Smooth muscle cell (in vitro differentiated cells): ENCODE measurements around the gene BCLAF1. TPM values are rescaled to one million over a fixed set of nuclear protein-coding genes. Genes with fewer than 3 reads are reported as not detected.
"Not testable (repeated sequence)": the region's sequence is repeated elsewhere in the genome, so short reads cannot be mapped to it uniquely, and the experiment has no call there.

Experiments used
- DNase-seq: peaks from one replicate; lab custom pipeline; 2025; ENCODE audit not compliant: unreplicated experiment; lab: John Stamatoyannopoulos, UW
- H2AFZ ChIP-seq: fragments of 200-600 bp; sonication (generic); 2 replicates; pipeline ENCODE4 v1.6.0; 2016; ENCODE audit warnings: antibody characterized with exemption, low read depth, mild to moderate bottlenecking
- H3F3A ChIP-seq: fragments of 200-600 bp; sonication (generic); 2 replicates; pipeline ENCODE4 v1.6.0; 2017; ENCODE audit warnings: antibody characterized with exemption, low read depth
- H3K27ac ChIP-seq: fragments of 200-600 bp; sonication (generic); 2 replicates; pipeline ENCODE4 v1.5.1; 2016; ENCODE audit warnings: low read depth, mild to moderate bottlenecking
- H3K27me3 ChIP-seq: fragments of 200-600 bp; sonication (generic); 2 replicates; pipeline ENCODE4 v1.6.1; 2016; ENCODE audit warnings: low read depth, mild to moderate bottlenecking
- H3K36me3 ChIP-seq: fragments of 200-600 bp; sonication (generic); 2 replicates; pipeline ENCODE4 v1.5.1; 2016; ENCODE audit warnings: low read depth
- H3K4me1 ChIP-seq: fragments of 200-600 bp; sonication (generic); 2 replicates; pipeline ENCODE4 v1.5.1; 2016; ENCODE audit warnings: low read depth
- H3K4me2 ChIP-seq: fragments of 200-600 bp; sonication (generic); 2 replicates; pipeline ENCODE4 v1.6.0; 2016; ENCODE audit warnings: mild to moderate bottlenecking
- H3K4me3 ChIP-seq: fragments of 200-600 bp; sonication (generic); 2 replicates; pipeline ENCODE4 v1.5.1; 2016; ENCODE audit warnings: mild to moderate bottlenecking
- H3K79me2 ChIP-seq: fragments of 200-600 bp; sonication (generic); 2 replicates; pipeline ENCODE4 v1.6.0; 2016; ENCODE audit warnings: low read depth, mild to moderate bottlenecking
- H3K9ac ChIP-seq: fragments of 200-600 bp; sonication (generic); 2 replicates; pipeline ENCODE4 v1.6.0; 2016; ENCODE audit warnings: low read depth
- H3K9me3 ChIP-seq: fragments of 200-600 bp; sonication (generic); replicated peaks from 2 replicates; pipeline ENCODE4 v1.5.1; 2016; ENCODE audit warnings: low read depth
- H4K20me1 ChIP-seq: fragments of 200-600 bp; sonication (generic); 2 replicates; pipeline ENCODE4 v1.6.0; 2016; ENCODE audit warnings: low read depth
- WGBS: methylation state at CpG from one replicate; pipeline ENCODE4 v1.1.7; 2016; ENCODE audit warnings: low lambda C conversion rate; 5-methylcytosine and 5-hydroxymethylcytosine counted together
- polyA plus RNA-seq: library from polyadenylated mRNA; unstranded; fragments of >200 nt; fragmentation: Nextera tagmentation; extraction: Ambion mirVana; gene quantifications from 2 replicates; pipeline ENCODE4 v1.2.1, GENCODE V29; 2016
- total RNA-seq: library from RNA; depleted of rRNA; stranded (reverse); fragments of >200 nt; gene quantifications from 2 replicates; pipeline ENCODE4 v1.2.3, GENCODE V29; 2014
- TF ChIP-seq, protein P1 (sequence below): fragments of 200-600 bp; sonication (generic); IDR thresholded peaks from 2 replicates; pipeline ENCODE4 v1.5.1; 2017; ENCODE audit warnings: borderline replicate concordance, mild to moderate bottlenecking, antibody characterized with exemption; ENCODE audit not compliant: insufficient read depth, poor library complexity, severe bottlenecking

Gene BCLAF1
- total and polyA plus RNA-seq, 2 experiments from 2014 or later, result 61.1 to 151 TPM

DNA sequence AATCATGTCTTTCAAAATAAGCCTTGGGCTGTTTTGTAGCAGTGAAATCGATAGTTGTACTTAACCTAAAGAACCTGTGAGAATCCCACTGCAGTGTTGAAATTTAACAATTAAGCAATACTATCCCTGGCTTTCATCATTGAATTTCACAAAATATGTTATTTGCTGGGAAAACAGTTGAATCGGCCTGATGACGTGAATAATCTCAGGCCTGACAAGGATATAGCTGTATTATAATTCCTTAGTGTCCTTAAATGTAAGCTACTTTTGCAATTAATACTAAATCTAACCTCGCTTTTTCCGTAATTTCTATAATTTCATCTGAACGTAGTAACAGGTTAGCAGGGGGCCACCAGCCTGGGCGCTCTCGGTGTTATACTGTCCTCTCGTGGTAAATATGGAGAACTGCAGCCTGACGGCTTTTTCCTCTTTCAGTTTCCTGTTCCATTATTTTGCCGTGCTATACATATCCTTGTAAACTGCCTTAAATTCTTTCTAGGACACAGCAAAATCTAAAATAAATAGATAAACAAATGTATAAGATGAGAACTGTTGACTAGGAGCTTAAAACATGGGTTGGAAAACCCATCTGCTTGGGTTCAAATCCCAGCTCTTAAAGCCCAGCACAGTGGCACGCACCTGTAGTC is 63.5 kb downstream of the BCLAF1 start:
- H3K27me3 ChIP-seq, result no peaks in the 10 kb centered on the region
- H3K36me3 ChIP-seq, result no peaks in the 10 kb centered on the region
- H3K4me1 ChIP-seq, result no peaks in the 10 kb centered on the region
- 28% methylated on average over 12 of the region's 12 CpGs for WGBS
- TF ChIP-seq, protein P1, sequence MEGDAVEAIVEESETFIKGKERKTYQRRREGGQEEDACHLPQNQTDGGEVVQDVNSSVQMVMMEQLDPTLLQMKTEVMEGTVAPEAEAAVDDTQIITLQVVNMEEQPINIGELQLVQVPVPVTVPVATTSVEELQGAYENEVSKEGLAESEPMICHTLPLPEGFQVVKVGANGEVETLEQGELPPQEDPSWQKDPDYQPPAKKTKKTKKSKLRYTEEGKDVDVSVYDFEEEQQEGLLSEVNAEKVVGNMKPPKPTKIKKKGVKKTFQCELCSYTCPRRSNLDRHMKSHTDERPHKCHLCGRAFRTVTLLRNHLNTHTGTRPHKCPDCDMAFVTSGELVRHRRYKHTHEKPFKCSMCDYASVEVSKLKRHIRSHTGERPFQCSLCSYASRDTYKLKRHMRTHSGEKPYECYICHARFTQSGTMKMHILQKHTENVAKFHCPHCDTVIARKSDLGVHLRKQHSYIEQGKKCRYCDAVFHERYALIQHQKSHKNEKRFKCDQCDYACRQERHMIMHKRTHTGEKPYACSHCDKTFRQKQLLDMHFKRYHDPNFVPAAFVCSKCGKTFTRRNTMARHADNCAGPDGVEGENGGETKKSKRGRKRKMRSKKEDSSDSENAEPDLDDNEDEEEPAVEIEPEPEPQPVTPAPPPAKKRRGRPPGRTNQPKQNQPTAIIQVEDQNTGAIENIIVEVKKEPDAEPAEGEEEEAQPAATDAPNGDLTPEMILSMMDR, result peak; percentile 100
- no peak overlapping the region for H3K9ac ChIP-seq
- H3K4me3 ChIP-seq, result peak overlapping the region; percentile 25
- no peaks in the 10 kb centered on the region for H3K79me2 ChIP-seq
- H4K20me1 ChIP-seq, result no peaks in the 10 kb centered on the region
- no peaks in the 10 kb centered on the region for H3K9me3 ChIP-seq
- peak overlapping the region; percentile 3 for H3K27ac ChIP-seq
- no peaks in the 10 kb centered on the region for H3F3A ChIP-seq
- H2AFZ ChIP-seq, result no peak overlapping the region
- DNase-seq, result no peak
- peak overlapping the region; percentile 73 for H3K4me2 ChIP-seq

DNA sequence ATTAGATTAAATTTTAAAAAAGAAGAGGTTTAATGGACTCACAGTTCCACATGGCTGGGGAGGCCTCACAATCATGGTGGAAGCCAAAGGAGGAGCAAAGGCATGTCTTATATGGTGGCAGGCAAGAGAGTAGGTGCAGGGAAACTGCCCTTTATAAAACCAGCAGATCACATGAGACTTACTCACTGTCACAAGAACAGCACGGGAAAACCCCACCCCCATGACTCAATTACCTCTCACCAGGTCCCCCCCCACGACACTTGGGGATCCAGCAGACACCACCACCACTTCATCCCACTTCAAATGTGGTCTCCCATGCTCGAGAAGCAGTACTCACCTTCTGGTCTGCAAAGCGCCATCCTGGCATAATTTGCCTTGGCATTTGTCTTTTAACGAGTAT is 64.2 kb downstream of the BCLAF1 start:
- 71% methylated on average over 5 of the region's 5 CpGs for WGBS
- Histone ChIP-seq H3K27ac (no peak overlapping the region), H3F3A (no peaks in the 10 kb centered on the region), H4K20me1 (no peaks in the 10 kb centered on the region), H3K4me2 (no peak overlapping the region), H2AFZ (no peak overlapping the region), H3K4me1 (no peaks in the 10 kb centered on the region), H3K4me3 (no peak overlapping the region), H3K27me3 (no peaks in the 10 kb centered on the region), H3K9ac (no peak overlapping the region), H3K36me3 (no peaks in the 10 kb centered on the region), H3K79me2 (no peaks in the 10 kb centered on the region), H3K9me3 (no peaks in the 10 kb centered on the region)
- TF ChIP-seq, protein P1, result no peak
- DNase-seq, result no peak

DNA sequence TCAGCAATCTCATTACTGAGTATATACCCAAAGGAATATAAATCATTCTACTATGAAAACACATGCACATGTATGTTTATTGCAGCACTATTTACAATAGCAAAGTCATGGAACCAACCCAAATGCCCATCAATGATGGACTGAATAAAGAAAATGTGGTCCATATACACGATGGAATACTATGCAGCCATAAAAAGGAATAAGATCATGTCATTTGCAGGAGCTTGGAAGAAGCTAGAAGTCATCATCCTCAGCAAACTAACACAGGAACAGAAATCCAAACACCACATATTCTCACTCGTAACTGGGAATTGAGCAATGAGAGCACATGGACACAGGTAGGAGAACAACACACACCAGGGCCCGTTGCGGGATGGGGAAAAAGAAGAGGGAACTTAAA is 64.7 kb downstream of the BCLAF1 start:
- not testable (repeated sequence) for H3K4me1 ChIP-seq, H3K79me2 ChIP-seq, H2AFZ ChIP-seq, H3K27me3 ChIP-seq, H3K9ac ChIP-seq, DNase-seq, H3F3A ChIP-seq, H3K4me2 ChIP-seq, H3K4me3 ChIP-seq, H4K20me1 ChIP-seq, H3K9me3 ChIP-seq, H3K27ac ChIP-seq, H3K36me3 ChIP-seq
- 97% methylated on average over 4 of the region's 4 CpGs for WGBS

DNA sequence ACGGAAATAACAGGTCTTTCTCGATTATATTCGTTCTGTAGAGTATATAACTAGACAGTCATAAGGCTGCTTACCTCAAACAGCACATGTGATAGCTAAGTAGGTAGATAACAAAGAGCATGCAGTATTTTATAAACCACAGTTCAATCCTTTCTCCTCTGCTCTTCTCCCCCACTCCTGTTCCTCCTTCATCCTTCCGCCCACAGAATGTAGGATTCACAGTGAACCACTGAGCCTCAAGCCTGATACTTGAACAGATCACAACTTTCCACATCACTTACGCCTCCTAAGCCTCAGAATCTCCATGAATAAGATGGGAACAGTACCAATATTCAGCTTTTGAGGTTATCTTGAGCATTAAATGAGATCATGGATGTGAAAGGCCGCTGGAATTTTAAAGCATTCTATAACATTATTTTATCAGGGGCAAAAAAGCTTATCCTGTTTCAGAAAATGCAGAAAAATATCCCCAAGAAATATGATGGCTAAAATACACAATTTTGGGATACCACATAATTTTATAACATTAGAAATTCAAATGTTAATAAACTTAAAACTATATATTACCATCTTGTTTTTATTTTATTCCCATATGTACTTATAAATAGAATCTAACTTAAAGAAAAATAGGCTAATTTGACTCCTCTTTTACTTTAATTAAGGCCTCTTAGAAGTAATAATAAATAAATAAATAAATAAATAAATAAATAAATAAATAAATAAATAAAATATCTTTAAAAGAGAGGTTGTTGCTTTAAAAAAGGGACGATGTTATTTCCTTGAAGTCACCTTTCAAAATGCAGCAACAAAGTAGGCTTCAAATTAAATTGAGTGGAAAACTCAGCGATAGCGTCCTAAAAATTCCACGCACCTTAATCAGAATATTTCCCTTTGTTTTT is 72.9 kb downstream of the BCLAF1 start:
- no peak overlapping the region for H3K4me2 ChIP-seq
- H3F3A ChIP-seq, result peaks cover 2% of the 10 kb centered on the region
- H4K20me1 ChIP-seq, result no peaks in the 10 kb centered on the region
- no peaks in the 10 kb centered on the region for H3K4me1 ChIP-seq
- no peak overlapping the region for H3K27ac ChIP-seq
- no peak overlapping the region for H3K9ac ChIP-seq
- H2AFZ ChIP-seq, result no peak overlapping the region
- H3K9me3 ChIP-seq, result no peaks in the 10 kb centered on the region
- no peaks in the 10 kb centered on the region for H3K27me3 ChIP-seq
- no peak overlapping the region for H3K4me3 ChIP-seq
- 67% methylated on average over 10 of the region's 10 CpGs for WGBS
- no peaks in the 10 kb centered on the region for H3K36me3 ChIP-seq
- TF ChIP-seq, protein P1, result no peak
- DNase-seq, result no peak
- H3K79me2 ChIP-seq, result no peaks in the 10 kb centered on the region
